GM23248 (cell line): ENCODE data around the gene GRK6.

Experiments
- EZH2 ChIP-seq: fragments of 200-600 bp; sonication (generic); IDR thresholded peaks from 2 replicates; pipeline ENCODE4 v1.6.1; 2018; ENCODE audit warnings: antibody characterized with exemption, mild to moderate bottlenecking; ENCODE audit not compliant: insufficient read depth, poor library complexity, severe bottlenecking
- EZH2phosphoT487 ChIP-seq: fragments of 200-600 bp; sonication (generic); IDR thresholded peaks from 2 replicates; pipeline ENCODE4 v1.6.1; 2018; ENCODE audit warnings: antibody characterized with exemption, moderate library complexity, mild to moderate bottlenecking, low read depth; ENCODE audit not compliant: insufficient read depth

- TF ChIP-seq EZH2 (no peak), EZH2phosphoT487 (no peak)
Observed at GRCh38 chr5:177419046-177419445, 7.4 kb upstream of the GRK6 start.
